Esophagus squamous epithelium (tissue), 4 donors: ENCODE measurements around the gene FAHD2A.

Source experiments
- CTCF ChIP-seq, 6 experiments: fragments of 450-650 bp in 4 of 6; fragments of 200-600 bp in 2 of 6; sonication (generic) in 2 of 6; IDR thresholded peaks; one replicate each; pipeline ENCODE4 v1.5.1; 2016 to 2019; ENCODE audit warnings: antibody characterized with exemption in 6 of 6, mild to moderate bottlenecking in 4 of 6, moderate library complexity in 4 of 6
- POLR2A ChIP-seq, 4 donors: fragments of 450-650 bp; IDR thresholded peaks; one replicate each; pipeline ENCODE4 v1.6.1; 2017; ENCODE audit warnings: antibody characterized with exemption in 4 of 4, mild to moderate bottlenecking in 4 of 4, moderate library complexity in 3 of 4

GRCh38 chr2:95361216-95361980, 41.1 kb upstream of the FAHD2A start:
- TF ChIP-seq CTCF (IDR thresholded peaks at IDR 0.05) (no peak), POLR2A (IDR thresholded peaks at IDR 0.05) (no peak)
